GM12874 (cell line): ENCODE results near the gene ASGR1.

Source experiments
- CTCF ChIP-seq: IDR thresholded peaks from 2 replicates; pipeline ENCODE4 v1.5.1; 2011; ENCODE audit warnings: low read depth, mild to moderate bottlenecking, control low read depth, low read length, moderate library complexity; ENCODE audit not compliant: insufficient read depth

Gene ASGR1

GRCh38 chr17:7179317-7180254, at the start of gene ASGR1:
Gene ASGR1, minus strand, starts transcription at chr17:7179370. Its CDS starts 807 bp downstream, at chr17:7178563.
- TF ChIP-seq CTCF: no peak

- TF ChIP-seq CTCF: no peak
Measured at GRCh38 chr17:7228920-7229319, 49.8 kb upstream of the ASGR1 start.

- no peak for TF ChIP-seq CTCF
Measured at GRCh38 chr17:7226721-7227710, 47.8 kb upstream of the ASGR1 start.

GRCh38 chr17:7225711-7226331, 46.7 kb upstream of the ASGR1 start:
- no peak for TF ChIP-seq CTCF

- TF ChIP-seq CTCF: no peak
Measured at GRCh38 chr17:7224661-7225111, 45.5 kb upstream of the ASGR1 start.

- TF ChIP-seq CTCF: no peak
Measured at GRCh38 chr17:7224110-7224509, 44.9 kb upstream of the ASGR1 start.
